WTC11 (cell line): ENCODE measurements around the gene SCFD1.

Experiments used
- ATF1 ChIP-seq: sonication (generic); formaldehyde crosslinking; IDR thresholded peaks from 2 replicates; pipeline ENCODE4 v1.8.1; 2023; ENCODE audit warnings: mild to moderate bottlenecking, moderate library complexity, missing genetic modification reagents
- CTCF ChIP-seq: fragments of 200-600 bp; IDR thresholded peaks from 2 replicates; pipeline ENCODE4 v1.8.0; 2022; ENCODE audit warnings: antibody characterized with exemption
- E2F4 ChIP-seq: sonication (generic); formaldehyde crosslinking; IDR thresholded peaks from 2 replicates; pipeline ENCODE4 v1.8.1; 2022; ENCODE audit warnings: low read depth, mild to moderate bottlenecking, moderate library complexity, missing genetic modification reagents, borderline replicate concordance
- EMX1 ChIP-seq: fragments of 250-450 bp; sonication (Bioruptor Pico); IDR thresholded peaks from 2 replicates; pipeline ENCODE4 v1.8.0; 2021; ENCODE audit warnings: mild to moderate bottlenecking
- FOXP1 ChIP-seq: sonication (generic); formaldehyde crosslinking; IDR thresholded peaks from 2 replicates; pipeline ENCODE4 v1.8.0; 2022; ENCODE audit warnings: missing genetic modification reagents, mild to moderate bottlenecking, moderate library complexity, borderline replicate concordance
- FOXP4 ChIP-seq: sonication (generic); formaldehyde crosslinking; IDR thresholded peaks from 2 replicates; pipeline ENCODE4 v1.8.0; 2022; ENCODE audit warnings: mild to moderate bottlenecking, missing genetic modification reagents
- GABPB1 ChIP-seq: sonication (generic); formaldehyde crosslinking; IDR thresholded peaks from 2 replicates; pipeline ENCODE4 v1.8.1; 2023; ENCODE audit warnings: mild to moderate bottlenecking, missing genetic modification reagents
- MAX ChIP-seq: sonication (generic); formaldehyde crosslinking; IDR thresholded peaks from 2 replicates; pipeline ENCODE4 v1.8.0; 2022; ENCODE audit warnings: mild to moderate bottlenecking, missing genetic modification reagents
- USF1 ChIP-seq: sonication (generic); formaldehyde crosslinking; IDR thresholded peaks from 2 replicates; pipeline ENCODE4 v1.8.0; 2022; ENCODE audit warnings: mild to moderate bottlenecking, missing genetic modification reagents

GRCh38 chr14:30757082-30757481 lies 135.0 kb downstream of the SCFD1 start:
- TF ChIP-seq ATF1 (CRISPR knock-in tag) (no peak), CTCF (no peak), GABPB1 (CRISPR knock-in tag) (no peak), FOXP1 (CRISPR knock-in tag) (no peak), USF1 (CRISPR knock-in tag) (no peak), MAX (CRISPR knock-in tag) (no peak), FOXP4 (no peak), E2F4 (CRISPR knock-in tag) (no peak), EMX1 (no peak)
